ENCODE data around the gene LPP.

LPP gene

DNA sequence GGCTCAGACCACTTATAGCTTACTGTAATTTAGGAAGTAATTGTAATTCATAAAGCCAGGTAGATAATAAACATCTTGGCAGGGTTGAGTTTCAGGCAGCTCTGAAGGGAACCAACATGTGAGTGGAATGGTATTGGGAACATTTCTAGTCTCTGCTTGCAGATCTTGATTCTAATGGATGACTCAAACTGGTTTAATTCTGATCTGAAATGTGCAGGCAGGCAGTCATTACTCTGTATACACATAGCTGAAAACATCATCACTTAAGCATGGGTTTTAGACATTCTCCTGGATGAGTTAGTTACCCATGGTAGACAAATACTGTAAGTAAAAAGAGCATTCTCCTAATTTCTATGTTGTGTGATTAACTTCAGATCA lies 700.8 kb downstream of the LPP start:
- DNase-seq (ENCODE audit: insufficient read length) = no peak
- TF ChIP-seq TAF1 (IDR thresholded peaks at IDR 0.05; ENCODE audit: borderline replicate concordance, low read depth, low read length) (no peak), POLR2AphosphoS5 (IDR thresholded peaks at IDR 0.05; ENCODE audit: low read depth, low read length) (no peak), POLR2A (IDR thresholded peaks at IDR 0.05; ENCODE audit: low read depth, low read length) (no peak)
- FAIRE-seq = no peak

DNA sequence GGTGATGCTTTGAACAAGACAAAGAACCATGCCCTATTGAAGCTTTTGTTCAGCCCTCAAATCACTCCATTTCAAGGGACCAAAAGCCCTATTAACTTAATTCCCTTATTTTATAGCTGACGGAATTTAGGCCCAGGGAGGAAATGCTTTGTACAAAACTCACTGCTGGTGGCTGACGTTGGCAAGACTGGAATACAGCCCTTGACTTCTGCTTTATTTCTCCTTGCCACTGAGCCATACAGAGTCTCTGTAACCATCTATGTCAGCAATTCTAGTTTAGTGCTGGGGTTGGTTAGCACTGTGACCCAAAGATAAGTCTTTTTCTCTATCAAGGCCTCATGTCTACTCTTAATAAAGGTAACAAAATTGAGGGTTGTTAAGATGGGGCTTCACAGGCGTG lies 701.7 kb downstream of the LPP start:
- DNase-seq (ENCODE audit: insufficient read length) (no peak), FAIRE-seq (no peak)
- TF ChIP-seq POLR2AphosphoS5 (IDR thresholded peaks at IDR 0.05; ENCODE audit: low read depth, low read length) (no peak), TAF1 (IDR thresholded peaks at IDR 0.05; ENCODE audit: borderline replicate concordance, low read depth, low read length) (no peak), POLR2A (IDR thresholded peaks at IDR 0.05; ENCODE audit: low read depth, low read length) (no peak)

DNA sequence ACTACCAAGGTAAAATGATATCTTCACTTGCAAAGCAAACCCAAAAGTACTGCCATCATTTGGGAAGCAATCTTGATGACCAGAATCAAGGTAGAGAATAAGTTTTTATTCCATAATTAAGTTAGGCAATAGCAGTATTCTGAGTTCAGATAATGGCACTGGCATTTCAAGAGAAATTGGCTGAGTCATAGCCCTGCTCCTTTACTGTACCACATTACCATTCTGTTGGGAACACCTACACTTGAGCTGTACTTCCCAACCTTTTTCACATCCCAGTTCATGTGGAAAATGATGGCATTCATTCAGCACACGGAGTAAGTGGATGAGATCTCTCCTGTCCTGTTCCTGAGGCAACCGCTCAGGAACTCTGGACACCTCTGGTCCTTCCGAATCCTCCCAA lies 706.2 kb downstream of the LPP start:
- TF ChIP-seq POLR2A (IDR thresholded peaks at IDR 0.05; ENCODE audit: low read depth, low read length) = no peak
- no peak for TF ChIP-seq POLR2AphosphoS5 (IDR thresholded peaks at IDR 0.05; ENCODE audit: low read depth, low read length)
- TF ChIP-seq TAF1 (IDR thresholded peaks at IDR 0.05; ENCODE audit: borderline replicate concordance, low read depth, low read length) = no peak
- no peak for DNase-seq (ENCODE audit: insufficient read length)
- no peak for FAIRE-seq

DNA sequence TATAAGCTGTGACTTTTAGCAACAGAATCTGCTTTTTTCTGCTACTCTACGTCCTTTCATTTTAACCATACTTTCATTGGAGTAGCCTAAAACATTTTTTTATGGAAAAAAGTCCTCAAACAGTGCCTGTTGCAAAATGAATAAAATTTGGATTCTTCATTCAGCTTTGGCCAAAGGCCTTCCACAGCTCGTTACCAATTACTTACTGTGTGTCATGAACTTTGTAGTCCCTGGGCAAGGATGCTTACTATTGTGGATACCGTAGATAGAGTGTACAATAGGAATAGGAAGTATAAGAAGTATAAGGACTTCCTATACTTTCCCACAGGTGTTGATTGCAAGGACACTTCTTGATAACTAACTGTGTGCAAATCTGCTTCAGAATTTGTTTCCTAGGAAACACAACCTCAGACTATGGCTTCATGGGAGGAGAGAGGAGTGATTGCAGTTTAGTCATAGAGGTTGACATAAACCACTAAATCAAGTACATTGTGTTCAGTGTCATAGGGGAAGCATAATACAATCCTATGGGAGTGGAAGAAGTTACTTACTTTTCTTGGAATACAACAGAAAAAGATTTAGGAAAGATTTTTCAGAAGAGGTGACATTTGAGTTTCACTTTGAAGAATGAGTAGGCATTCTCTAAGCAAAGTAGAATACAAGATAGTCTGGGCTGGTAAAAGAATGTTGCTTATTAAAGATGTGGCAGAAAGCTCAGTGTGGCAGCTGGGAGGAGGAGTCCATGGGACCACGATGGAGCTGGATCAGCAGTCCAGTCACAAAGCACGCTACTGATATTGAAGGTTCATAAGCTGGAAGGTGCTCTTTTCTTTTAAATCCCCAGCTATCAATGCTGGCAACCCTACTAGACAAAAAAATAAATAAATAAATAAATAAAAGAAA lies 708.1 kb downstream of the LPP start:
- FAIRE-seq = no peak
- TF ChIP-seq TAF1 (IDR thresholded peaks at IDR 0.05; ENCODE audit: borderline replicate concordance, low read depth, low read length) = no peak
- no peak for TF ChIP-seq POLR2A (IDR thresholded peaks at IDR 0.05; ENCODE audit: low read depth, low read length)
- no peak for TF ChIP-seq POLR2AphosphoS5 (IDR thresholded peaks at IDR 0.05; ENCODE audit: low read depth, low read length)
- DNase-seq (ENCODE audit: insufficient read length) = no peak

DNA sequence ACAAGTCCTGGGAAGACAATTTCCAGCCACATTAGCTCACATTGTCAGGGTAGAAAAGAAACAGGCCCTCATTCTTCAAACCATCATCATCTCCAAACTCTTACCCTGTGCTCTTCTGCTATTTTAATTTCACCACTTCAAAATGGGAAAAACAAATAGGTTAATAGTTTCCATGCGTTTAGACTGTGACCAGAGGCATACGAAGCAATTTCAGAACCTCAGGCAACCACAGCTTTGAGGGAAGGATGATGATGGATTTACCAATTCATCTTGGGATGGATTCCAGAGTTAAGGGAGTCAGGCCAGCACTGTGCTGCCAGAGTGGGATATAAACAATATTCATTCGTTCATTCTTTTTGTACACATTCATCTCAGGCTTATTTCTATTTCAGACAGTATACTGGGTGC lies 710.0 kb downstream of the LPP start:
- no peak for FAIRE-seq
- DNase-seq (ENCODE audit: insufficient read length) = no peak
- TF ChIP-seq POLR2A (IDR thresholded peaks at IDR 0.05; ENCODE audit: low read depth, low read length) = no peak
- no peak for TF ChIP-seq POLR2AphosphoS5 (IDR thresholded peaks at IDR 0.05; ENCODE audit: low read depth, low read length)

DNA sequence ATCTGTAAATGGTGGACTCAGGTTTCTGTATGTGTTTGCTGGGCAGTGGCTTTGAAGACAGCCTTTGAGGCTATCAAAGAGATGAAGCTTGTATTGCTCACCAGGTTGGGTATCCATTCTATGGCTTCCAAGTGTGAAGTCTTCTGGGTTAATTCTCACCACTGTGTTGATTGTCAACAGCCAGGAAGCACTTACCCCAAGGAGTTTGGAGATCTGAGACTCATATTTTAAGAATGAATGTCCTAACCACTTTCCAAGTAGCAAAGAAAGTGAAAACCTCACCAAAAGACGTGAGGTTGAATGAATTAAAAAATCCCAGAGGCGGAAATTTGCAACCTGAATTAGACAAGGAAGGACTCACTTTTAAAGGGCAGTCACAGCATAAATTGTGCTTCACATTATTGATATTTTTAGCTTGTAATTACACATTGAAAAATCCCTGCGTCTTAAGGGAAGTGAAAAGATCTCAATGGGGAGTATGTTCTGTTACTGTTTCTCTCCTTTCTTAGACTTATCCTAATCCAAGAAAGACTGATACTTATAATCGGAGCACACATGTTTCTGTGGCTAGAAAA lies 713.8 kb downstream of the LPP start:
- FAIRE-seq (no peak), DNase-seq (ENCODE audit: insufficient read length) (no peak)

DNA sequence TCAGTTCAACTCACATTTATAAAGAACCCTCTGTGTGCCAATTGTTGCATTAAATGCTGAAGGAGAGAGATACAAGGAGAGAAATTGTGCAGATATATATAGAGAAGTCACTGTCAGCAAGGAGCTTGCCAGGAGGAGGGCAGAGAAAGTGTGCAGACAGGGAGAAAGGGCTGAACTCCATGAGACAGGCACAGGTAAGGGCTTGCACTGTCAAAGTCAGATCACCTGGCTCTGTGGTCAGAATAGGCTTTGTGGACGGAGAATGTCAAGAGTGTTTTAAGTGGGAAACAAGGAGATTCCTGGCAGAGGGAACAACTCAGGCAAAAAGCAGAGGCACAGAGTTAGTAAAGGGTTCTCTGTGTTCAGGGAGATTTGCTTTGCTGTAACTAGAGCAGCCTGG lies 714.8 kb downstream of the LPP start:
- DNase-seq (ENCODE audit: insufficient read length) (no peak), FAIRE-seq (no peak)
- TF ChIP-seq TAF1 (IDR thresholded peaks at IDR 0.05; ENCODE audit: borderline replicate concordance, low read depth, low read length) (no peak), POLR2AphosphoS5 (IDR thresholded peaks at IDR 0.05; ENCODE audit: low read depth, low read length) (no peak), POLR2A (IDR thresholded peaks at IDR 0.05; ENCODE audit: low read depth, low read length) (no peak)

More for the DNA sequence above, 713.8 kb downstream of the LPP start:
- TF ChIP-seq TAF1 (IDR thresholded peaks at IDR 0.05; ENCODE audit: borderline replicate concordance, low read depth, low read length) (no peak), POLR2AphosphoS5 (IDR thresholded peaks at IDR 0.05; ENCODE audit: low read depth, low read length) (no peak), POLR2A (IDR thresholded peaks at IDR 0.05; ENCODE audit: low read depth, low read length) (no peak)

DNA sequence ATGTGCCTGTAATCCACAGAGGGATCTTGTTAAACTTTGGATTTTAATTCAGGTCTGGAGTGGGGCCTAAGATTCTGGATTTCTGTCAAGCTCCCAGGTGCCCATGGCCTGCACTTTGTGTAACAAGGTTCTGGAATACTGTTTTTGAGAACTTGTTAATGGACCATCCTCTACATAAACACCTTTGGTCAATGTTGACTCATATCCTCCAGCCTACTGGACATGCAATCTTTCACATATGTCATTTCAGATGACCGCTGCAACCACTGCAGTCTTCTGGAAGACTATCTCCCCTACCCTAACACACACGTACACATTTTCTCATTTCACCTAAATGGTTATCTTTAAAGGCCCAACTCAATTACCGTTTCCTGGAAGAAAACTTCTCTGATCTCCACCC lies 715.7 kb downstream of the LPP start:
- no peak for TF ChIP-seq POLR2AphosphoS5 (IDR thresholded peaks at IDR 0.05; ENCODE audit: low read depth, low read length)
- TF ChIP-seq TAF1 (IDR thresholded peaks at IDR 0.05; ENCODE audit: borderline replicate concordance, low read depth, low read length) = no peak
- no peak for TF ChIP-seq POLR2A (IDR thresholded peaks at IDR 0.05; ENCODE audit: low read depth, low read length)
- FAIRE-seq = no peak

DNA sequence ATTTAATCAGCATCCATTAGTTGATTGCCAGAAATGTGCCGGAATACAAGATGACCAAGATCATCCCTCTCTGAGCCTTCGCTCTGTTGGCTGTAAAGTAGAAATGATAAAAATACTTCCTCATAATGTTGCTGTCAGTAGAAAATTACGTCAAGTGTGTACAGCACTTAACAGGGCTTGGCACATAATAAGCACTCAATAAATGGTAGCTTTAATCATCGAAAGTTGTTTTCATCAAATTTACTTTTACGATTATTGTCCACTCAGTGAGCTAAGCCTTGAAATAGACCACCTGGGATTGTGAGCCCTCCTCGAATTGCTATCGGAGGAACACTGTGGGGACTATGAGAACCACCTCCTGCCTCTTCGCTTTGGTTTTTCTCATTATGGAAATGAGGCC lies 716.5 kb downstream of the LPP start:
- FAIRE-seq (no peak), DNase-seq (ENCODE audit: insufficient read length) (no peak)
- TF ChIP-seq POLR2A (IDR thresholded peaks at IDR 0.05; ENCODE audit: low read depth, low read length) = no peak
- TF ChIP-seq POLR2AphosphoS5 (IDR thresholded peaks at IDR 0.05; ENCODE audit: low read depth, low read length) = no peak
- TF ChIP-seq TAF1 (IDR thresholded peaks at IDR 0.05; ENCODE audit: borderline replicate concordance, low read depth, low read length) = no peak

More for the DNA sequence above, 715.7 kb downstream of the LPP start:
- DNase-seq (ENCODE audit: insufficient read length) = no peak

DNA sequence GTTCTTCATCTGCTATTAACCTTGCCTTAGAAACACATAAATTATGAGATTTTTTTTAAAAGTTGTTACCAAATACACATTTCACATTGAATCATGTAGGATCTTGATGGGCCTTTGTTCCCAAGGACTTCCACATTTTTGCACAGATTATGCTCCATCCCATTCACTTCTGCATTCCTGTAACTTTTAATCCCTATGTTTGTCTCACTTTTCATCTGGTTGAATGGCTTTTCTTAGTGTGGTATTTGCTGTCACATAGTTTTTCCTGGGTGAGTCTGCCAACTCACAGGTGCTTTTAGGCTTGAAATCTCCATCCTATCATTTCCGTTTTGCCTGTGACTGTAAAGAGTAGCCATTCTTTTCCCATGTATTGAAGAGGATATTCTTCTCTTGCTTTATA lies 720.6 kb downstream of the LPP start:
- no peak for DNase-seq (ENCODE audit: insufficient read length)
- FAIRE-seq = no peak
- TF ChIP-seq POLR2A (IDR thresholded peaks at IDR 0.05; ENCODE audit: low read depth, low read length) (no peak), POLR2AphosphoS5 (IDR thresholded peaks at IDR 0.05; ENCODE audit: low read depth, low read length) (no peak), TAF1 (IDR thresholded peaks at IDR 0.05; ENCODE audit: borderline replicate concordance, low read depth, low read length) (no peak)

DNA sequence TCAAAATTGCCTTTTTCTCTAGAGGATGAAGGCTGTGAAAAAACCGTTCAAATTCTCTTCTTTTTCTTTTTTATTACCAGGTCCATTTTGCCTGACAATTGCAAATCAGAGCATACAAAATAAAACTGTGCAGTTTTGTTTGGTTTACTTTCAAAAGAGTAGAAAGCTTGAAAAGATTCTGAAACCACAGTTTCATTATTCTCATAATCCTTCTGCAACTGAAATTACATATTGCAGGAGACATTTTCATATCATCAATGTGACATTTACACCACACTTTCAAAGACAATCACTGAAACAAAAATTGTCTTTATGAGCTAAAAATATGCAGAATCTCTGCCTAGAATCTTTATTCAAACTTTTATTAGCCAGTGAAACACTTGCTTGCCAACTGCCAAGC lies 721.5 kb downstream of the LPP start:
- no peak for DNase-seq (ENCODE audit: insufficient read length)
- FAIRE-seq = no peak
- TF ChIP-seq POLR2A (IDR thresholded peaks at IDR 0.05; ENCODE audit: low read depth, low read length) = no peak
- TF ChIP-seq TAF1 (IDR thresholded peaks at IDR 0.05; ENCODE audit: borderline replicate concordance, low read depth, low read length) = no peak
- TF ChIP-seq POLR2AphosphoS5 (IDR thresholded peaks at IDR 0.05; ENCODE audit: low read depth, low read length) = no peak

DNA sequence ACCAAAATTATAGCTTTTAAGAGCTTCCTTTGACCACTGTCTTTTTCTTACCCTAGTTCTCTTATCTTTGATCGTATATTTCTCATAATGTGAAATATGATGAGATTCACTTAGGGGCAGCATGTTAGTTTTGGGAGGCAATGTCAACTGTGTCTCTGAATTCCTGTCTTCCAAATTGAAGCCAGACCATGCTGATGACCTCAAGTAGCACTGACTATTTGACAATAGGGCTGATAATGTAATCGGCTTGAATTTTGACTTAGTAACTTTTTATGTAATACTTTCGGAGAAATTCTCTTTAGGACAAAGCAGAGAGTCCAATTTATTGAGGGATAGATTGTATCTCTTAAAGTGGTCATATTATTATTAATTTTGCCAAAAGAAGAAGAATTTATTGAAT lies 722.4 kb downstream of the LPP start:
- FAIRE-seq = no peak
- TF ChIP-seq TAF1 (IDR thresholded peaks at IDR 0.05; ENCODE audit: borderline replicate concordance, low read depth, low read length) = no peak
- TF ChIP-seq POLR2AphosphoS5 (IDR thresholded peaks at IDR 0.05; ENCODE audit: low read depth, low read length) = no peak
- no peak for TF ChIP-seq POLR2A (IDR thresholded peaks at IDR 0.05; ENCODE audit: low read depth, low read length)
- no peak for DNase-seq (ENCODE audit: insufficient read length)
